Caco-2 (cell line): ENCODE results near the gene PLCB1. TPM values are rescaled to one million over a fixed set of nuclear protein-coding genes. Genes with fewer than 3 reads are reported as not detected.
"Not testable (repeated sequence)": the region's sequence is repeated elsewhere in the genome, so short reads cannot be mapped to it uniquely, and the experiment has no call there.

Experiments used
- BruUV-seq: library from RNA; stranded (reverse); fragments of 400-500 nt; replicated peaks from 2 replicates; lab custom pipeline; 2021; lab: Mats Ljungman, UMichigan
- CTCF ChIA-PET: fragments of 300-600 bp; sonication (Branson Sonifier 250); formaldehyde crosslinking; loops from one replicate; lab custom pipeline; 2022; ENCODE audit warnings: antibody characterized with exemption; lab: Charles Lee
- POLR2A ChIA-PET: fragments of 300-600 bp; sonication (Branson Sonifier 250); formaldehyde crosslinking; loops from one replicate; lab custom pipeline; 2022; ENCODE audit warnings: antibody characterized with exemption; lab: Charles Lee
- DNase-seq, 2 experiments: peaks; one replicate each; pipeline versions ENCODE4 v3.0.0 to v3.0.0-alpha.2; 2020 to 2022
- H3K27me3 ChIP-seq: replicated peaks from 2 replicates; pipeline ENCODE4 v1.6.0; 2011; ENCODE audit warnings: low read length; ENCODE audit not compliant: control insufficient read depth, insufficient read depth
- H3K36me3 ChIP-seq: 2 replicates; pipeline ENCODE4 v1.5.1; 2011; ENCODE audit warnings: low read length; ENCODE audit not compliant: control insufficient read depth, insufficient read depth
- H3K4me1 ChIP-seq: fragments of 250-450 bp; sonication (Bioruptor Pico); 2 replicates; pipeline ENCODE4 v1.5.1; 2020; ENCODE audit warnings: mild to moderate bottlenecking
- H3K4me3 ChIP-seq: 2 replicates; pipeline ENCODE4 v1.5.1; 2011; ENCODE audit warnings: low read depth, mild to moderate bottlenecking, control low read depth, low read length
- H3K9me3 ChIP-seq: fragments of 250-450 bp; sonication (Bioruptor Pico); 2 replicates; pipeline ENCODE4 v1.5.1; 2020; ENCODE audit warnings: mild to moderate bottlenecking, moderate library complexity
- H3K27ac Mint-ChIP-seq: one replicate; pipeline ENCODE4 v1.8.0; 2022; ENCODE audit warnings: mixed read lengths; ENCODE audit not compliant: unreplicated experiment
- H3K27me3 Mint-ChIP-seq: one replicate; pipeline ENCODE4 v1.8.0; 2022; ENCODE audit warnings: mixed read lengths; ENCODE audit not compliant: insufficient read depth, unreplicated experiment
- H3K36me3 Mint-ChIP-seq: one replicate; pipeline ENCODE4 v1.8.0; 2022; ENCODE audit warnings: mild to moderate bottlenecking, mixed read lengths; ENCODE audit not compliant: insufficient read depth, unreplicated experiment
- H3K4me1 Mint-ChIP-seq: one replicate; pipeline ENCODE4 v1.8.0; 2022; ENCODE audit warnings: low read depth, mixed read lengths; ENCODE audit not compliant: unreplicated experiment
- H3K4me3 Mint-ChIP-seq: one replicate; pipeline ENCODE4 v1.8.0; 2022; ENCODE audit warnings: mild to moderate bottlenecking, moderate library complexity, mixed read lengths; ENCODE audit not compliant: unreplicated experiment
- H3K9me3 Mint-ChIP-seq: one replicate; pipeline ENCODE4 v1.8.0; 2022; ENCODE audit warnings: mixed read lengths; ENCODE audit not compliant: unreplicated experiment
- intact Hi-C: fragments of 100-400 bp; cut with micrococcal nuclease; formaldehyde crosslinking; loops from one replicate; pipeline ENCODE4 v1.10.0; 2022; ENCODE audit not compliant: unreplicated experiment
- total RNA-seq: library from RNA; stranded (reverse); gene quantifications from 2 replicates; pipeline ENCODE4 v1.2.3, GENCODE V29; 2022
- TF ChIP-seq, protein P1 (sequence below), 2 experiments: fragments of 200-600 bp in 1 of 2; IDR thresholded peaks; 1 replicate in 1 of 2; 2 replicates in 1 of 2; pipeline versions ENCODE4 v1.5.1 to v1.8.0; 2011 to 2022; ENCODE audit warnings: antibody characterized with exemption in 1 of 2, control low read depth in 1 of 2, inconsistent platforms in 1 of 2, low read depth in 1 of 2, low read length in 1 of 2, mild to moderate bottlenecking in 1 of 2, moderate library complexity in 1 of 2; ENCODE audit not compliant: insufficient read depth in 1 of 2, severe bottlenecking in 1 of 2, unreplicated experiment in 1 of 2

The PLCB1 gene
- total RNA-seq, 1 experiment from 2014 or later = 105 TPM

DNA sequence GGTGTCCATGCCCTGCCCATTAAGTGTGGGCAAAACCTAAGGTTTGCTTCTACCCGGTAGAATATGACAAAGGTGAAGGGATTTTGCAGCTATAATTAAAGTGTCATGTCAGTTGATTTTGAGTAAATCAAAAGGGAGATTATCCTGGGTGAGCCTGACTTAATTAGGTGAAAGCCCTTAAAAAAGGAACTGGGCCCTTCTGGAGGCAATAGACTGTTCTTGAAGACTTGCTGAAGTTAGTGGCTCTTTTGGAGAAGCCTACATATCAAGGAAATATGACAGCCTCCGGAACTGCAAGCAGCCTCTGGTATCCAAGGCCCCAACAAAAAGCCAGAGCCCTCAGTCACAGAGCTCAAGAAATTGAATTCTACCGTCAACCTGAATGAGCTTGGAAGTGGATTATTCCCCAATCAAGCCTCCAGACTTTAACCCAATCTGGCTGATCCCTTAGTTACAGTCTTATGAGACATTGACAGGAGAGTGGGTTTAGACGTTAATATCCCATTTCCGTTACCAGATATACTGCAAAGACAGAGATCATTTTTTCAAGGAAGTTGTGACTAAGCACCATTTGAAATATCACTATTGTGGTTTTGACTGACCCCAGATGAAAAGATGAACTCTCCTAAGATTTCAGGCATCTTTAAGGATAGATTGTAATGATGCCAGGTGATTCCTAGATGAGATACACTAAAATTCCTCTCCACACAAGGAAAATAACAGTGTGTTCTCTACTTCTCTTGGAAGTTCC, 303.4 kb downstream of the PLCB1 start:
- Histone ChIP-seq H3K4me1 (no peaks in the 10 kb centered on the region), H3K4me3 (no peak overlapping the region), H3K36me3 (no peaks in the 10 kb centered on the region), H3K9me3 (no peaks in the 10 kb centered on the region), H3K27me3 (no peaks in the 10 kb centered on the region)
- POLR2A ChIA-PET = no interaction called here
- TF ChIP-seq, protein P1, sequence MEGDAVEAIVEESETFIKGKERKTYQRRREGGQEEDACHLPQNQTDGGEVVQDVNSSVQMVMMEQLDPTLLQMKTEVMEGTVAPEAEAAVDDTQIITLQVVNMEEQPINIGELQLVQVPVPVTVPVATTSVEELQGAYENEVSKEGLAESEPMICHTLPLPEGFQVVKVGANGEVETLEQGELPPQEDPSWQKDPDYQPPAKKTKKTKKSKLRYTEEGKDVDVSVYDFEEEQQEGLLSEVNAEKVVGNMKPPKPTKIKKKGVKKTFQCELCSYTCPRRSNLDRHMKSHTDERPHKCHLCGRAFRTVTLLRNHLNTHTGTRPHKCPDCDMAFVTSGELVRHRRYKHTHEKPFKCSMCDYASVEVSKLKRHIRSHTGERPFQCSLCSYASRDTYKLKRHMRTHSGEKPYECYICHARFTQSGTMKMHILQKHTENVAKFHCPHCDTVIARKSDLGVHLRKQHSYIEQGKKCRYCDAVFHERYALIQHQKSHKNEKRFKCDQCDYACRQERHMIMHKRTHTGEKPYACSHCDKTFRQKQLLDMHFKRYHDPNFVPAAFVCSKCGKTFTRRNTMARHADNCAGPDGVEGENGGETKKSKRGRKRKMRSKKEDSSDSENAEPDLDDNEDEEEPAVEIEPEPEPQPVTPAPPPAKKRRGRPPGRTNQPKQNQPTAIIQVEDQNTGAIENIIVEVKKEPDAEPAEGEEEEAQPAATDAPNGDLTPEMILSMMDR (IDR thresholded peaks at IDR 0.05; ENCODE audit: insufficient read depth in 1 of 2, low read depth in 1 of 2, low read length in 1 of 2, severe bottlenecking in 1 of 2, unreplicated experiment in 1 of 2) = no peak
- no peak for DNase-seq
- CTCF ChIA-PET = no interaction called here
- no peak overlapping the region for H3K4me3 Mint-ChIP-seq
- H3K36me3 Mint-ChIP-seq = no peaks in the 10 kb centered on the region
- peaks cover 6% of the 10 kb centered on the region for H3K4me1 Mint-ChIP-seq
- no TSS peak for BruUV-seq
- no peak overlapping the region for H3K27ac Mint-ChIP-seq
- no peaks in the 10 kb centered on the region for H3K9me3 Mint-ChIP-seq
- intact Hi-C loops = no loop called here
- no peaks in the 10 kb centered on the region for H3K27me3 Mint-ChIP-seq

GRCh38 chr20:8436938-8437337, 304.9 kb downstream of the PLCB1 start:
- H3K36me3 Mint-ChIP-seq, CTCF ChIA-PET, H3K4me3 Mint-ChIP-seq, BruUV-seq, DNase-seq, H3K9me3 Mint-ChIP-seq, H3K4me1 Mint-ChIP-seq, H3K9me3 ChIP-seq, POLR2A ChIA-PET, H3K27me3 Mint-ChIP-seq, H3K27me3 ChIP-seq, intact Hi-C loops, H3K4me1 ChIP-seq, H3K36me3 ChIP-seq, H3K27ac Mint-ChIP-seq, H3K4me3 ChIP-seq: not testable (repeated sequence)

GRCh38 chr20:8438748-8439147, 306.7 kb downstream of the PLCB1 start:
- BruUV-seq = no TSS peak
- intact Hi-C loops = no loop called here
- H3K36me3 ChIP-seq = no peaks in the 10 kb centered on the region

More at GRCh38 chr20:8438748-8439147, 306.7 kb downstream of the PLCB1 start:
- no peak overlapping the region for H3K4me3 ChIP-seq
- TF ChIP-seq, protein P1 (IDR thresholded peaks at IDR 0.05; ENCODE audit: insufficient read depth in 1 of 2, low read depth in 1 of 2, low read length in 1 of 2, severe bottlenecking in 1 of 2, unreplicated experiment in 1 of 2) = no peak
- H3K27me3 ChIP-seq = no peaks in the 10 kb centered on the region
- H3K4me1 Mint-ChIP-seq = no peaks in the 10 kb centered on the region
- ChIA-PET CTCF (no interaction called here), POLR2A (no interaction called here)
- no peak overlapping the region for H3K4me3 Mint-ChIP-seq
- no peak overlapping the region for H3K27ac Mint-ChIP-seq
- no peaks in the 10 kb centered on the region for H3K27me3 Mint-ChIP-seq
- H3K9me3 Mint-ChIP-seq = peaks cover 5% of the 10 kb centered on the region
- no peaks in the 10 kb centered on the region for H3K36me3 Mint-ChIP-seq
- H3K9me3 ChIP-seq = no peaks in the 10 kb centered on the region
- DNase-seq = no peak
- no peaks in the 10 kb centered on the region for H3K4me1 ChIP-seq
